Measurements from ENCODE around the gene KLHL18.
"Not testable (repeated sequence)": the region's sequence is repeated elsewhere in the genome, so short reads cannot be mapped to it uniquely, and the experiment has no call there.

The KLHL18 gene

DNA sequence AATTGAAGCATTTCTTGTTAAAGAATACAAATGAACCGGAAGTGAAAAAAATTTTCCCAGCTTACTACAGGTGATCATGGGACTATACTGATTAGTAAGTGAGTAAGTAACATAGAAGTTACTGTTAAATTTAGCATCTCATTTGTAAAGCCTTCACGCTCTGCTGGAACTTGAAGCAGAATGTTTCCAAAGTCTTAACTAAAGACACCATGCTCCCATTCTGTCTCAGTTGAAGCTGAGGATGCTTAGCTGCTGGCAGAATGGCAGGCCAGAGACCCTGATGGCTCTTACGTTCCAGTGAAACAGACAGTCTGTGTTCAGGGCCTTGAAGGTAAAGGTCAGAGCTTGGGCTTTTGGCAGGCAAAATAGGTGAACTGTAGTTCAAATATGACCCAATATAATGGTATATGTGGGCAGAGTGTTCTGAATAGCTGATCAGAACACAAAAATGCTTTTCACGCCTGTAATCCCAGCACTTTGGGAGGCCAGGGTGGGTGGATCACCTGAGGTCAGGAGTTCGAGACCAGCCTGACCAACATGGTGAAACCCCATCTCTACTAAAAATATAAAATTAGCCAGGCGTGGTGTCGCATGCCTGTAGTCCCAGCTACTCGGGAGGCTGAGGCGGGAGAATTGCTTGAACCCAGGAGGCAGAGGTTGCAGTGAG, 9.1 kb downstream of the KLHL18 start:
- H3K9me3 Mint-ChIP-seq, H3K4me3 Mint-ChIP-seq, H3K27me3 Mint-ChIP-seq, H3K27ac Mint-ChIP-seq, DNase-seq: not testable (repeated sequence)
- H3K4me1 Mint-ChIP-seq (ENCODE audit: low read depth) = peaks cover 42% of the 10 kb centered on the region
- peaks cover 73% of the 10 kb centered on the region for H3K36me3 Mint-ChIP-seq (ENCODE audit: low read depth)

DNA sequence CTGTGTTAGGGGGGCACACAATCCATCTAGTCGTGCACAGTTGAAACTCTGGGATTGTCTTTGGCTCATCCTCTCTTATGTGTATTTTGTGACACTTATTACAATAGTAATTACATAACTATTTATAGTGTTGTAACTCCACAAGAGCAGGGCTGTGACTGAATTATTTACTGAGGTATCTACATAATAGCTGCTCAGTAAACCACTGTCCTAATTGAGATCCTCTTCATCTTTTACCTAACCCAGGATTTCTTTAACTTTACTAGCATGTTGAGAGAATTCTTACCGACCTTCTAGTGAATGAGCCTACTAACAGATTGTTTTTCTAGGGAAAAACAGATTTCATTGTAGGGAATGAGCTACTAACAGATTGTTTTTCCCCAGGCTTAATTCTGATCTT, 11.1 kb downstream of the KLHL18 start:
- Mint-ChIP-seq H3K36me3 (ENCODE audit: low read depth) (peaks cover 70% of the 10 kb centered on the region), H3K27me3 (no peaks in the 10 kb centered on the region), H3K4me3 (no peak overlapping the region), H3K27ac (no peak overlapping the region), H3K9me3 (no peaks in the 10 kb centered on the region), H3K4me1 (ENCODE audit: low read depth) (peaks cover 50% of the 10 kb centered on the region)
- no peak for DNase-seq

DNA sequence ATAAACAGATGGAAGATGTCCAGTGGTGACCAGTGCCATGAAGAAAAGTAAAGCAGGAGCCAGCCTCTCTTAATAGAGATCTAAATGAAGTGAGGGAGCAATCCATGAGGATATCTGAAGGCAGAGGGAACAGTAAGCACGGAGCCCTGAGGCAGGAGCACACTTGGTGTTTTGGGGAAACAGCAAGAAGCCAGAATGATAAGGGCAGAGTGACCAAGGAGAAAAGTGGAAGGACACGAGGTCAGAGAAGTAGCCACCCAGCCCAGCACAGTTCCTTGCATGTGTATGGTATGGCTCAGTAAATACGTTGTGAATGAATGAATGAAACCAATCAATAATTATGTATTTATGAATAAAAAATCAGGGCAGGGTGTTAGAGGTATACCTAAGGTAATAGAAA, 11.6 kb downstream of the KLHL18 start:
- H3K27ac Mint-ChIP-seq = no peak overlapping the region
- H3K36me3 Mint-ChIP-seq (ENCODE audit: low read depth) = peaks cover 69% of the 10 kb centered on the region
- peaks cover 53% of the 10 kb centered on the region for H3K4me1 Mint-ChIP-seq (ENCODE audit: low read depth)
- H3K27me3 Mint-ChIP-seq = no peaks in the 10 kb centered on the region
- no peak overlapping the region for H3K4me3 Mint-ChIP-seq
- H3K9me3 Mint-ChIP-seq = no peaks in the 10 kb centered on the region
- DNase-seq = no peak

DNA sequence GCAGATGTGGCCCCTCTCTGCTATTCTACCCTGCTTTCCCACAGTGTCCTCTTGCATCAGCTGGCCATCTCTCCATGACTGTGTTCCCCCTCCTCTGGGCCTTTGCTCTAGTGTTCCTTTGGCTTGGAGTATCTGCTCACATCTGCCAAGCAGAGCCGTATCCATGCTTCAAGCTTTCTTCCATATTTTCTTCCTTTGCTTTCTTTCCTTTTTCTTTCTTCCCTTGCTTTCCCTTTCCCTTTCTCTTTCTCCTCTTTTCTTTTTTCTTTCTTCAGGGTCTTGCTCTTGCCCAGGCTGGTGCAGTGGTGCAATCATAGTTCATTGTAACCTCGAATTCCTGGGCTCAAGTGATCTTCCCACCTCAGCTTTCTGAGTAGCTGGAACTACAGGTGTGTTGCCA, 12.6 kb downstream of the KLHL18 start:
- no peaks in the 10 kb centered on the region for H3K9me3 Mint-ChIP-seq
- peaks cover 65% of the 10 kb centered on the region for H3K36me3 Mint-ChIP-seq (ENCODE audit: low read depth)
- H3K27ac Mint-ChIP-seq = no peak overlapping the region
- no peak for DNase-seq
- peaks cover 54% of the 10 kb centered on the region for H3K4me1 Mint-ChIP-seq (ENCODE audit: low read depth)
- no peak overlapping the region for H3K4me3 Mint-ChIP-seq
- no peaks in the 10 kb centered on the region for H3K27me3 Mint-ChIP-seq

DNA sequence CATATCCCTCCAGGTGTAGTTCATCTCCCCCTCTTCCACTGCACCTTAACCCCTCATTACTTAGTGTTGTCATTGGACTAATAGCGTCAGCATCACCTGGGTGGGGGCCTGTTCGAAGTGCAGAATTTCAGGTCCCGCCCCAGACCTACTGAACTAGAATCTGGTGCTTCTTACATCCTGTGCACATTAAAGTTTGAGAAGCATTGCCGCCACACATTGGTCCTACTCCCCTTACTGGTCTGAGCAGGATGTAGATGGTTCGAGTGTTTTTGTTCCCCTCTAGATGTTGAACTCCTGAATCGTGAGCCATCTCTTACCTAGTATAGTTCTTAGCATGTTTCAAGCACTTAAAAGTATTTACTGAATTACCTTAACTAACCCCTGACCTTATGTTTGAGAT, 13.2 kb downstream of the KLHL18 start:
- Mint-ChIP-seq H3K27ac (no peak overlapping the region), H3K9me3 (no peaks in the 10 kb centered on the region), H3K27me3 (no peaks in the 10 kb centered on the region), H3K36me3 (ENCODE audit: low read depth) (peaks cover 61% of the 10 kb centered on the region), H3K4me1 (ENCODE audit: low read depth) (peaks cover 51% of the 10 kb centered on the region), H3K4me3 (no peak overlapping the region)
- no peak for DNase-seq

DNA sequence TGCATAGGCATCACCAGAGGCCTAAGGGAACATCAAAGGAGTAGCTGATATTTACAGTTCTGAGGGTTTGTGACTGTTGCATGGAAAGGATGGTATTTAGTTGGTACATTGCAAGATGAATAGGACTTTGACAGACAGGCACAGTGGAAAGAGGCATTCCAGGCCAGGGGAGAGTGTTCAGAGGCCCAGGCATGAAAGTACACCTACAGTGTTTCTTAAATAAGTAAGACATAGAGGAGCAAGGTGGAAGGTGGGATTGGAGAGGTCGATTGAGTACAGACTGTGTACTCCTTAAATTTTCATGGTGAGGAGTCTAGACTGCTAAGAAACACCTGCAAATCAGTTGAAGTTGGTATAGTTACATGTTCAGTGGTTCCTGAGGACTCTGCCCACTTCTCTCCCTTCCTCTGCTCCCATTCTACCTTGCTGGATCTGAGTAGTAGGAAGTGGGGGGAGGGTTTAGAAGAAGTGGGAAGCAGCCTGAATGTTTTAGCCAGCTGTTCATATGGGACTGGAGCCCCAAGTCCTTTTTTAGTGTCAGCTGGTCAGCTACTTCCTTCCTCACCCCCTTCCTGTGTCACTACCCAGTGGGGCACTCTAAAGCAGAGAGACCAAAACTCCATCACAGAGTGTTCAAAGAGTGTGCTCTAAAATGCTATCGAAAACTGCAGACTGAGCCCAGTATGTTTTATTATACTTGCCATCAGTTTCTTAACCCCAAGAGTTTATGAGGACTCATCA, 14.0 kb downstream of the KLHL18 start:
- DNase-seq = no peak
- Mint-ChIP-seq H3K36me3 (ENCODE audit: low read depth) (peaks cover 61% of the 10 kb centered on the region), H3K9me3 (no peaks in the 10 kb centered on the region), H3K4me1 (ENCODE audit: low read depth) (peaks cover 51% of the 10 kb centered on the region), H3K27ac (no peak overlapping the region), H3K4me3 (no peak overlapping the region), H3K27me3 (no peaks in the 10 kb centered on the region)

DNA sequence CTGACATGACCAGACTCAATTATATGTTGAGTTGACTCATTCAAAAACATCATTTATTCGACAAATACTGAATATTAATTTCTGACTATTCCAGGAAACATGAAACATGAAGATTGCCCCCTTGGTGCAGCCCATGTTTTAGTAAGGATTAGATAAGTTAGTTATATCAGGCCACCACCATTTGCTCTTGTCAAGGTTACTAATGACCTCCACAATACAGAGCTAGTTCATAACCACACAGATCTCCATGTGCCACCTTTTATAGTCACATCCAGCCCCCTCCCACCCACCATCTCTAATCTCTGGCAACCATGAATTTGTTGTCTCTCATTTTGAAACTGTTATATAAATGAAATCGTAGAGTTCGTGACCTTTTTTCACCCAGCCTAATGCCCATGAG, 15.7 kb downstream of the KLHL18 start:
- Mint-ChIP-seq H3K9me3 (no peaks in the 10 kb centered on the region), H3K27me3 (no peaks in the 10 kb centered on the region), H3K4me1 (ENCODE audit: low read depth) (peaks cover 53% of the 10 kb centered on the region), H3K36me3 (ENCODE audit: low read depth) (peaks cover 73% of the 10 kb centered on the region), H3K27ac (peak overlapping the region; percentile 3), H3K4me3 (no peak overlapping the region)
- DNase-seq = no peak

DNA sequence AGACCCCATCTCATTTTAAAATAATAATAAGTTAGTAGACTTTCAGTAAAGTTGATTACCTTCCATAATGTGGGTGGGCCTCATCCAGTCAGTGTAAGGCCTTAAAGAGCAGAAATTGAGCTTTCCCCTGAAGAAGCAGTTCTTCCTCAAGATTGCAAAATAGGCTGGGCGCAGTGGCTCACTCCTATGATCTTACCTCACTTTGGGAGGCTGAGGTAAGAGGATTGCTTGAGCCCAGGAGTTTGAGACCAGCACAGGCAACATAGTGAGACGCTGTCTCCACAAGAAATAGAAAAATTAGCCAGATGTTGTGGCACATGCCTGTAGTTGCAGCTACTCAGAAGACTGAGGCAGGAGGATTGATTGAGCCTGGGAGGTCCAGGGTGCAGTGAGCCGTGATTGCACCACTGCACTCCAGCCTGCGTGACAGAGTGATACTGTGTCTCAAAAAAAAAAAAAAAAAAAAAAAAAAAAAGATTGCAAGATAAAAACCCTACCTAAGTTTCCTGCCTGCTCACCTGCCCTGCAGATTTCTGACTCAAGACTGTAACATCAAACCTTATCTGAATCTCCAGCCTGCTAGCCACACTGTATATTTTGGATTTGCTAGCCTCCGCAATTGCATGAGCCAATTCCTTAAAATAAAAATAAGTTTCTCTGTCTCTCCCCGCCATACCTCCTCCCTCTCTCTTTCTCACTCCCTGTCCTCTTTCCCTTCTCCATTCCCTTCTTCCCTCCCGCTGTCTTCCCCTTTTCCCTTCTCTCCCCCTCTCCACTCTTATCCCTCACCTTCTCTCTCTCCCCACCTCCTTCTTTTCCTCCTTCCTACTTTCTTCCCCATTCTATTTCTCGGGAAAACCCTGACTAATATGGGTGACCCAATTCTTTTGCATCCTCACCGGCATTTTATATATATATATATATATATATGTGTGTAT, 16.9 kb downstream of the KLHL18 start:
- Mint-ChIP-seq H3K4me1 (ENCODE audit: low read depth) (peaks cover 47% of the 10 kb centered on the region), H3K36me3 (ENCODE audit: low read depth) (peaks cover 69% of the 10 kb centered on the region), H3K27ac (no peak overlapping the region), H3K4me3 (no peak overlapping the region), H3K9me3 (no peaks in the 10 kb centered on the region), H3K27me3 (no peaks in the 10 kb centered on the region)
- DNase-seq = no peak

DNA sequence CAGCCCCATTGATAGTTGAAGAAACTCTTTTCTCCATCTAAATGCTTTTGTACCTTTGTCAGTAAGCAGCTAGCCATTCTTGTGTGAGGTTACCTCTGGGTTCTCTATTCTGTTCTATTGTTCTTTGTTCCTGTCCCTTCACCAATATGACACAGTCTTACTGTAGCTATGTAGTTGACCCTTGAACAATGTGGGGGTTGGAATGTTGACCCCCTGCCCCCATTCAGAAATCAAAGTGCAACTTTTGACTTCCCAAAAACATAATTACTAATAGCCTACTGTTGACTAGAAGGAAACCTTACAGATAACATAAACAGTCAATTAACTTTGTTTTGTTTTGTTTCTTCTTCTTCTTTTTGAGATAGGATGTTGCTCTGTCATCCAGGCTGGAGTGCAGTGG, 18.7 kb downstream of the KLHL18 start:
- H3K36me3 Mint-ChIP-seq (ENCODE audit: low read depth) = peaks cover 74% of the 10 kb centered on the region
- peaks cover 43% of the 10 kb centered on the region for H3K4me1 Mint-ChIP-seq (ENCODE audit: low read depth)
- no peak overlapping the region for H3K27ac Mint-ChIP-seq
- no peaks in the 10 kb centered on the region for H3K9me3 Mint-ChIP-seq
- H3K4me3 Mint-ChIP-seq = no peak overlapping the region
- no peak for DNase-seq
- H3K27me3 Mint-ChIP-seq = no peaks in the 10 kb centered on the region

DNA sequence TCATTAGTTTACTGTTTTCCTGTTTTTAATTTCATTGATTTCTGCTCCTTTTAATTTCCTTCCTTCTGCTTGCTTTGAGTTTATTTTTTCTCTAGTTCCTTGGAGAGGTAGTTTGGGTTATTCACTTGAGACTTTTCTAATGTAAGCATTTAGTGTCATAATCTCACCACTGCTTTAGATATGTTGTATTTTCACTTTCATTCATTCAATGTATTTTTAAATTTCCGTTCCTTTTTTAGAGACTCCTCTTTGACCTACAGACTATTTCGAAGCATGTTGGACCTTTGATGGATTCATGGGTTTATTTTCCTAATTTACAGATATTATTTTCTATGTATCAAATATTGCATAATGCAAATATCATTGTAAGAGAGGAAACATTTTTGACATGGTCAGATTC, 23.3 kb downstream of the KLHL18 start:
- no peak overlapping the region for H3K4me3 Mint-ChIP-seq
- no peak for DNase-seq
- no peak overlapping the region for H3K27ac Mint-ChIP-seq
- H3K4me1 Mint-ChIP-seq (ENCODE audit: low read depth) = peaks cover 23% of the 10 kb centered on the region
- no peaks in the 10 kb centered on the region for H3K9me3 Mint-ChIP-seq
- H3K36me3 Mint-ChIP-seq (ENCODE audit: low read depth) = peaks cover 76% of the 10 kb centered on the region
- no peaks in the 10 kb centered on the region for H3K27me3 Mint-ChIP-seq

DNA sequence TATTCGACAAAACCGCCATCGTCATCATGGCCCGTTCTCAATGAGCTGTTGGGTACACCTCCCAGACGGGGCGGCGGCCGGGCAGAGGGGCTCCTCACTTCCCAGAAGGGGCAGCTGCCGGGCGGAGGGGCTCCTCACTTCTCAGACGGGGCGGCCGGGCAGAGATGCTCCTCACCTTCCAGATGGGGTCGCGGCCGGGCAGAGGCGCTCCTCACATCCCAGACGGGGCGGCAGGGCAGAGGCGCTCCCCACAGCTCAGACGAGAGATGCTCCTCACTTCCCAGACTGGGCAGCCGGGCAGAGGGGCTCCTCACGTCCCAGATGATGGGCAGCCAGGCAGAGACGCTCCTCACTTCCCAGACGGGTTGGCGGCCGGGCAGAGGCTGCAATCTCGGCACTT, 26.5 kb downstream of the KLHL18 start:
- not testable (repeated sequence) for DNase-seq, H3K27me3 Mint-ChIP-seq, H3K4me3 Mint-ChIP-seq, H3K9me3 Mint-ChIP-seq, H3K27ac Mint-ChIP-seq
- peaks cover 50% of the 10 kb centered on the region for H3K36me3 Mint-ChIP-seq (ENCODE audit: low read depth)
- peaks cover 23% of the 10 kb centered on the region for H3K4me1 Mint-ChIP-seq (ENCODE audit: low read depth)

DNA sequence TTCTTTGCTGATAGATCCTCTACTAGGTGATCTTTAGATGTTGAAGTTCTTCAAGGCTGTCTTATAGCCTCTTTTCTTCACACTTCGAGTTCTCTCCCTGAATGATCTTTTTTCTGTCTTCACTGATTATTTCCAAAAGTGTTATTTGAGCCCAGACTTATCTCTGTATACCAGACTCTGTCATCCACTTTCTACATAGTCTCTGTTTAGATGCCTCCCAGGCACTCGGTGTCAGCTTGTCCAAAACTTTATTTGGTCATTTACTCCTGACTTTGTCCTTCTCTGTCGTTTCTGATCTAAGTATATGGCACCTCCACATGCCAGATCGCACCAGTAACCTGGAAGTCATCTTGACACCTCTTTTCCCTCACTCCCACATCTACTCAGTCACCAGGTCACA, 27.6 kb downstream of the KLHL18 start:
- Mint-ChIP-seq H3K9me3 (no peaks in the 10 kb centered on the region), H3K4me3 (no peak overlapping the region), H3K36me3 (ENCODE audit: low read depth) (peaks cover 50% of the 10 kb centered on the region), H3K27ac (no peak overlapping the region), H3K4me1 (ENCODE audit: low read depth) (peaks cover 26% of the 10 kb centered on the region), H3K27me3 (no peaks in the 10 kb centered on the region)
- DNase-seq = no peak

DNA sequence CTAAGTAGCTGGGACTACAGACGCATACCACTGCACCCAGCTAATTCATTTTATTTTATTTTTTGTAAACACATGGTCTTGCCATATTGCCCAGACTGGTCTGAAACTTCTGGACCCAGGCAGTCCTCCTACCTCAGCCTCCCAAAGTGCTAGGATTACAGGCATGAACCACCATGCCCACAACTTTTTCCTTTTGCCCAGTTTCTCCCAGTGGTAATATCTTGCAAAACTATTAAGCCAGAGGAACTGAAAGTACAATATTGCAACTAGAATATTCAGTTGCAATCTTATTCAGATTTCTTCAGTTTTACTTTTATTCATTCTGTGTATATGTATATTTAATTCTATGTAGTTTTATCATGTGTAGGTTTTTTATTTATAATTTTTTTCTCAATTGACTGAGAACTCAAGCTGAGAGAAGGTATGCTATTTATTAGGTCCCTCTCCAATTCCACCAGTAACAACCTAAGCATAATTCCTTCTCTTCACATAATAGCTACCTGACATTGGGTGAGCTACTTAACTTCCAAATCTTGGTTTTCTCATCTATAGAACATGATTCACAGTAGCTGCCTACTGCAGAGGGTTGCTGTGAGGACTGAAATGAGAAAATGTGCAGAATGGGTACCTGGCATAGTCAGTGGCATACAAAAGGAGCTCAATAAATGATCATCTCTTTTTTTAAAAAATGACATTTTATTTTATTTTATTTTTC, 30.8 kb downstream of the KLHL18 start:
- H3K27ac Mint-ChIP-seq = peak overlapping the region; percentile 55

DNA sequence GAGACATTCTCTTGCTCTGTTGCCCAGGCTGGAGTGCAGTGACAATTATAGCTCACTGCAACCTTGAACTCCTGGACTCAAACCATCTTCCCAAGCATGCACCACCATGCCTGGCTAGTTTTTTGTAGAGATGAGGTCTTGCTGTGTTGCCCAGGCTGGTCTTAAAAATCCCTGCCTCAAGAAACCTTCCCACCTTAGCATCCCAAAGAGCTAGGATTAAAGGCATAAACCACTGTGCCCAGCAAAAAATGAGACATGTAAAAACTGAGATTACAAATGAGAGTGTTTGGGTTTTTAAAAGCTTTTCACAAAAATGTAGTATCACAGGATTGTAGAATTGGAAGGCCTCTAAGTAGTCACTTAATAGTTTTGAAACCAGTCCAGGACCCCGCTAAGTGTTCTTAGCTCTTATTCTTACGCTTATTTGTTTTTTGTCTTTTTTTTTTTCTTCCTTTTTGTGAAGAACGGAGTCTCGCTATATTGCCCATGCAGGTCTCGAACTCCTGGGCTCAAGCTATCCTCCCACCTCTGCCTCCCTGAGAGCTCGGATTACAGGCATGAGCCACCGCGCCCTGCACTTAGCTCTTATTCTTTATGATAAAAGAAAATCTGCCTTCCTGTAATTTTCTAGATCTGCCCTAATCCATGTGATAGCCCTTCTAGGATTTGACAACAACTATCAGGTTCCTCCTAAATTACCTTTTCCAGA, 31.5 kb downstream of the KLHL18 start:
- peaks cover 37% of the 10 kb centered on the region for H3K36me3 Mint-ChIP-seq (ENCODE audit: low read depth)
- H3K27me3 Mint-ChIP-seq = no peaks in the 10 kb centered on the region
- peak overlapping the region; percentile 55 for H3K27ac Mint-ChIP-seq
- no peak for DNase-seq
- H3K9me3 Mint-ChIP-seq = no peaks in the 10 kb centered on the region
- no peak overlapping the region for H3K4me3 Mint-ChIP-seq
- H3K4me1 Mint-ChIP-seq (ENCODE audit: low read depth) = peaks cover 14% of the 10 kb centered on the region

More for the DNA sequence above, 30.8 kb downstream of the KLHL18 start:
- H3K9me3 Mint-ChIP-seq = no peaks in the 10 kb centered on the region
- H3K27me3 Mint-ChIP-seq = no peaks in the 10 kb centered on the region
- H3K4me1 Mint-ChIP-seq (ENCODE audit: low read depth) = peaks cover 14% of the 10 kb centered on the region
- H3K36me3 Mint-ChIP-seq (ENCODE audit: low read depth) = peaks cover 35% of the 10 kb centered on the region
- H3K4me3 Mint-ChIP-seq = no peak overlapping the region
- DNase-seq = no peak
